Erythroblast (primary cell): ENCODE data around the gene ADCY1.

ENCODE experiments used
- GATA1 ChIP-seq: IDR thresholded peaks from 2 replicates; pipeline ENCODE4 v1.6.1; 2011; ENCODE audit warnings: low read depth, mild to moderate bottlenecking, control low read depth, low read length, moderate library complexity
- POLR2A ChIP-seq: IDR thresholded peaks from 2 replicates; pipeline ENCODE4 v1.6.1; 2011; ENCODE audit warnings: mild to moderate bottlenecking, low read length

- TF ChIP-seq POLR2A (no peak), GATA1 (no peak)
These were observed 87.3 kb downstream of the ADCY1 start for GRCh38 chr7:45661302-45661995.
